Neutrophil (primary cell): ENCODE results near the gene TM4SF1.

Experiments used
- H3K27ac ChIP-seq: fragments of 200-600 bp; sonication (generic); 2 replicates; pipeline ENCODE4 v1.5.1; 2016; ENCODE audit warnings: mild to moderate bottlenecking, moderate library complexity
- H3K27me3 ChIP-seq: fragments of 200-600 bp; sonication (generic); 2 replicates; pipeline ENCODE4 v1.6.0; 2016; ENCODE audit warnings: mild to moderate bottlenecking
- H3K36me3 ChIP-seq: fragments of 200-600 bp; sonication (generic); 2 replicates; pipeline ENCODE4 v1.5.1; 2017
- H3K4me1 ChIP-seq, 2 experiments: fragments of 200-600 bp in 1 of 2; sonication (generic) in 1 of 2; 1 replicate in 1 of 2; 2 replicates in 1 of 2; pipeline versions ENCODE4 v1.5.1 to v1.6.1; 2013 to 2016; ENCODE audit warnings: low read depth in 1 of 2, low read length in 1 of 2, mild to moderate bottlenecking in 1 of 2, moderate library complexity in 1 of 2; ENCODE audit not compliant: control insufficient read depth in 1 of 2, insufficient read depth in 1 of 2
- H3K4me3 ChIP-seq, 2 experiments: fragments of 200-600 bp in 1 of 2; sonication (generic) in 1 of 2; 1 replicate in 1 of 2; 2 replicates in 1 of 2; pipeline ENCODE4 v1.5.1; 2013 to 2016; ENCODE audit warnings: low read depth in 1 of 2, low read length in 1 of 2, mild to moderate bottlenecking in 1 of 2, moderate library complexity in 1 of 2
- H3K9me3 ChIP-seq: fragments of 200-600 bp; sonication (generic); 2 replicates; pipeline ENCODE4 v1.5.1; 2016
- TF ChIP-seq, protein P1 (sequence below): fragments of 200-600 bp; sonication (generic); IDR thresholded peaks from 2 replicates; pipeline ENCODE4 v1.5.1; 2016; ENCODE audit warnings: antibody characterized with exemption

The TM4SF1 gene

DNA sequence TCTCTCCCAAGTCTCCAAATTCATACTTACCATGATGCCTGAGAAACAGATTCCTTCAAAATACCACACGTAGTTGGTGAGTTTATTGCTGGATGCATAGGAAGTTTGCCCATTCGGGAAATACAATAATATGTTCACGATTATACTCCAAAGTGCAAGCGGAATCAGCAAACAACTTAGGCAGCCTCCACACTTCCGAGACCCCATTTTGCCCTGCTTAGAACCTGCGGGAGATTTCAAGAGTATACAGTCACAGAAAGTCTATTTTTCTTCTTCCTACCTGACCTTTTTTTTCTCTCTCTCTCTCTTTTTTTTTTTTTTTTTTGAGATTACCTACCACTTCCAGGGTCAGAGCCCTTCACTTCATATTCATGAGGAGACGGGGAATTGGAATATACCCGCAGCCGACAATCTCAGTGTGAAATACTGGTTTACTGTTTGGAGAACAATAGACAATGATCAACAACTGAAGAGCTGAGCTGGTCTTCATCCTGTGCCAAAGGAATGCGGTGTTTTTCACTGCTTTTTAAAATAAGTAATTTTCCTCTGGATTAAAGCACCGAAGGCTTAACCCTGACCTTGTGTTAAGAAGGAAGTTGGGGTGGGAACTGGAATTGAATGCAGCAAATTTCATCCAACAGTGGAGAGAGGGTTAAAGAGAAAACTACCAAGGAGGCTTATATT, 44.1 kb downstream of the TM4SF1 start, which contains the start of gene TM4SF18:
TSS of gene TM4SF18 (minus strand) at position 461 of the 684 bp plus-strand sequence. CDS start at position 207, 254 bp downstream.
- Histone ChIP-seq H3K27ac (no peak within 1 kb of the TSS), H3K4me3 (no peak within 1 kb of the TSS), H3K4me1 (no peaks in the 10 kb centered on the region), H3K9me3 (no peaks in the 10 kb centered on the region), H3K27me3 (no peaks in the 10 kb centered on the region), H3K36me3 (no peaks in the 10 kb centered on the region)
- TF ChIP-seq, protein P1, sequence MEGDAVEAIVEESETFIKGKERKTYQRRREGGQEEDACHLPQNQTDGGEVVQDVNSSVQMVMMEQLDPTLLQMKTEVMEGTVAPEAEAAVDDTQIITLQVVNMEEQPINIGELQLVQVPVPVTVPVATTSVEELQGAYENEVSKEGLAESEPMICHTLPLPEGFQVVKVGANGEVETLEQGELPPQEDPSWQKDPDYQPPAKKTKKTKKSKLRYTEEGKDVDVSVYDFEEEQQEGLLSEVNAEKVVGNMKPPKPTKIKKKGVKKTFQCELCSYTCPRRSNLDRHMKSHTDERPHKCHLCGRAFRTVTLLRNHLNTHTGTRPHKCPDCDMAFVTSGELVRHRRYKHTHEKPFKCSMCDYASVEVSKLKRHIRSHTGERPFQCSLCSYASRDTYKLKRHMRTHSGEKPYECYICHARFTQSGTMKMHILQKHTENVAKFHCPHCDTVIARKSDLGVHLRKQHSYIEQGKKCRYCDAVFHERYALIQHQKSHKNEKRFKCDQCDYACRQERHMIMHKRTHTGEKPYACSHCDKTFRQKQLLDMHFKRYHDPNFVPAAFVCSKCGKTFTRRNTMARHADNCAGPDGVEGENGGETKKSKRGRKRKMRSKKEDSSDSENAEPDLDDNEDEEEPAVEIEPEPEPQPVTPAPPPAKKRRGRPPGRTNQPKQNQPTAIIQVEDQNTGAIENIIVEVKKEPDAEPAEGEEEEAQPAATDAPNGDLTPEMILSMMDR: no peak

DNA sequence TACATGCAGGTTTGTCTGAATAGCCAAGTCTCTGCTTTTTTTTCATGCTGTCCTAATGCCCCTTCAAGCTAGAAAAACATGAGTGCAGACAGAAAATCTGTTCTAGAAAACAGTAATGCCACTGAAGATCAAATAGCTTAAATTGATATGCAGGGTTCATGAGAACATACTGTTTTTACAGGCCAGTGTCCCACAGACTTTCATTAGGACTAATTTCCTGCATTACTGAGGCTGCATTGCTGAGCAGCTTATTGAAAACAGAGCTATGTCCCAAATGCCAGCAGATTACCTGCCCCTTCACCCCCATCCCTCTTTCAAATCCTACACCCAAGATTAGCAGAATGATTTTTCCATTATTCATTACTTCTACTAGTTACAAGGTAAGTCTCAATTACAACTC, 44.7 kb downstream of the TM4SF1 start:
- Histone ChIP-seq H3K4me1 (no peaks in the 10 kb centered on the region), H3K27ac (no peak overlapping the region), H3K27me3 (no peaks in the 10 kb centered on the region), H3K9me3 (no peaks in the 10 kb centered on the region), H3K36me3 (no peaks in the 10 kb centered on the region), H3K4me3 (no peak overlapping the region)
- TF ChIP-seq, protein P1: no peak

DNA sequence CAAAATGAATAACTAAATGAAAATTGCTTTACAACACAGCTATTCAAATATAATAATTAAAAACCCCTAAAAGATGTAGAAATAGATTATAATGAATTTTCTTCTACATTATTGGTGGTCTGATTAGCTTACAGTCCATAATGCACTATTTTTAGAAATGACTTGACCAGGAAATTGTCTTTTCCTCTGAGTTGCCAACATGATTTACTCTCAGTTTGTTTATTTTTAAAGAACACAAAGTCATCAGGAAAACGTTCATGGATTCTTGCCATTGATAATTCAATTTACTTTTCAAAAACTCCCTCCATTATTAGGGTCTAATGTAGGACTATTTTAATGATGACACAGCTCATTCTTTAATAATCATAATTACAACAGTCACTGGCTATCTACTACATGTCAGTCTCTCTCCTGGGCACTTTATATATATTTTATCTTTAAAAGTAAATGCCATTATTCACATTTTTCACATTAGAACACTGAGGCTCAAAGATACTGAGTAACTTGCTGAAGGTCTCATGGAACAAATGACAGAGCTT, 45.2 kb downstream of the TM4SF1 start:
- no peaks in the 10 kb centered on the region for H3K27me3 ChIP-seq
- no peak overlapping the region for H3K4me3 ChIP-seq
- no peaks in the 10 kb centered on the region for H3K4me1 ChIP-seq
- no peaks in the 10 kb centered on the region for H3K9me3 ChIP-seq
- no peak overlapping the region for H3K27ac ChIP-seq
- no peaks in the 10 kb centered on the region for H3K36me3 ChIP-seq
- TF ChIP-seq, protein P1: no peak

DNA sequence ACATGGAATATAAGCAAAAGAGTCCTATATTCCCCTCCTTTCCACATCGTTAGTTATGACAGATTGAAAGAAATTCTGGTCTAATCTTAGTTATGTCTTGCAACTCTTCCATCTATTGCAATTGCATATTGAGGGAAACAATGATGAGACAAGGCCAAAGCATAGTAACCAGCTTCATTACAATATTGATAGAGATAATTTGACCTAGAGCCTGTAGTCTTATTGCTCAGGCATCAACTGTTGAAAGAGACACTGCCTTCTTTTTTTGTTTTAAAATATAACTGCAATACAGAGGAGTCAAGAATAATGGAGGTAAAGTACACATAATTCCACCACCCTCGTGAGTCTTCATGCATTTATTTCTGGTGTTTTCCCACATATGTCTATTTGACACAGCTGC, 46.1 kb downstream of the TM4SF1 start:
- TF ChIP-seq, protein P1: no peak

DNA sequence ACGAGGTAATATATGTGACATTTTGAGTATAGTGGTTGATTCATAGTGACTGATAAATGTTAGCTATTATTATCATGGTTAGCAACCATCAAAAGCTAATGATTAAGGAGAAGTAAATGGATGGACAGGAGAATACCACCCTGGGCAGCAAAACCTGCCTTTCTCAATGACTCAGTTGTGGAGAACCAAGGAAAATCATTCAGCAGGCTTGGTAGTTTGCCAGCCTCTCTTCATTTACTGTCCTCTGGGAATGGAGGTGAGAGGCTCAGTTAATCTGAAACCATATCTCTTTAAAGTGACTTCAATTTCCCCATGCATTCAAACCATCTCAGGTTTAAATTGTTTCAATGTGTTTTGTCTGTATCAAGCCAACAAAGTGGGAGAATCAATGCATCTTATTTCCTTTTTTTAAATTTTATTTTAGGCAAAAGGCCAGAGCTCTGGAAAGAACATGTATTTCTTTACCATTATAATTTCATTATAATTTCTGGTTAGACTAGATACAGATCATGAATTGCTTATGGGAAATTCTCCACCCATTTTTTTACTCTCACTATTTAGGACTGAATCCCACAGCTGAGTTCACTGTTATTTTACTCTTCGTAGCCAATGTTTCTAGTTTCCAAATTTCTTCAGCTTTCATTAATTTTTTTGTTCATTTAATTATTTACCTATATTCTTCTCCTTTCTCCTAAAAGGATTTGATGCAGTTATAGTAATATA, 46.7 kb downstream of the TM4SF1 start:
- Histone ChIP-seq H3K4me1 (no peaks in the 10 kb centered on the region), H3K4me3 (no peak overlapping the region), H3K27me3 (no peaks in the 10 kb centered on the region), H3K27ac (no peak overlapping the region), H3K36me3 (no peaks in the 10 kb centered on the region), H3K9me3 (no peaks in the 10 kb centered on the region)
- TF ChIP-seq, protein P1: no peak

More for the DNA sequence above, 46.1 kb downstream of the TM4SF1 start:
- Histone ChIP-seq H3K4me1 (no peaks in the 10 kb centered on the region), H3K4me3 (no peak overlapping the region), H3K27ac (no peak overlapping the region), H3K36me3 (no peaks in the 10 kb centered on the region), H3K27me3 (no peaks in the 10 kb centered on the region), H3K9me3 (no peaks in the 10 kb centered on the region)
